ENCODE measurements around the gene MRC1.

Gene MRC1

DNA sequence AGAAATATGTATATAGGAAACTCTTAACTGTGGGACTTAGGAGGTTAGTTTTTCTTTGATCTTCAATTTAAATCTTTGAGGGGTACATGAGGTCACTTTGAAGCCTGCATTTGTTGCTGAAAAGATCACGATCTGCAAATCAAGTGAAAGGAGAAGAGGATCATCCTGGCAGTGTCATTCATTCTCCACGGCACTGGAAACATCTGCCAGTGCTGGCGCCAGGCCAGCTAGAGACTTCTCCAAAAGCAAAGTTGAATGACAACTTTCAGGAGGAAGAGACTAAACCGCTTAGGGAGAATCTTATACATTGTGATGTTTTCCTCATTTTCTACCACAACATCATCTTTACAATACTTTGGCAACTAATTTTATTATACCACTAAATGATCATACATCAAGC is 42.5 kb downstream of the MRC1 start:
- no peaks in the 10 kb centered on the region for H3K27me3 ChIP-seq (ENCODE audit: insufficient read depth, poor library complexity, severe bottlenecking)
- TF ChIP-seq REST (IDR thresholded peaks at IDR 0.05; ENCODE audit: insufficient replicate concordance, low read depth) (no peak), SPI1 (IDR thresholded peaks at IDR 0.05; ENCODE audit: borderline replicate concordance, low read depth) (peak; percentile 44; the same call in 1 of the 2 replicates), POLR2AphosphoS5 (IDR thresholded peaks at IDR 0.05; ENCODE audit: low read depth) (no peak), GABPA (IDR thresholded peaks at IDR 0.05; ENCODE audit: low read depth) (no peak)
- DNase-seq (ENCODE audit: low read depth in 1 of 2, low spot score in 1 of 2): peak in 1 of 2 experiments; percentile 49
- no peak overlapping the region for H3K27ac ChIP-seq (replicated peaks)
- H3K4me3 ChIP-seq (replicated peaks; ENCODE audit: insufficient read depth, low read length): no peak overlapping the region

DNA sequence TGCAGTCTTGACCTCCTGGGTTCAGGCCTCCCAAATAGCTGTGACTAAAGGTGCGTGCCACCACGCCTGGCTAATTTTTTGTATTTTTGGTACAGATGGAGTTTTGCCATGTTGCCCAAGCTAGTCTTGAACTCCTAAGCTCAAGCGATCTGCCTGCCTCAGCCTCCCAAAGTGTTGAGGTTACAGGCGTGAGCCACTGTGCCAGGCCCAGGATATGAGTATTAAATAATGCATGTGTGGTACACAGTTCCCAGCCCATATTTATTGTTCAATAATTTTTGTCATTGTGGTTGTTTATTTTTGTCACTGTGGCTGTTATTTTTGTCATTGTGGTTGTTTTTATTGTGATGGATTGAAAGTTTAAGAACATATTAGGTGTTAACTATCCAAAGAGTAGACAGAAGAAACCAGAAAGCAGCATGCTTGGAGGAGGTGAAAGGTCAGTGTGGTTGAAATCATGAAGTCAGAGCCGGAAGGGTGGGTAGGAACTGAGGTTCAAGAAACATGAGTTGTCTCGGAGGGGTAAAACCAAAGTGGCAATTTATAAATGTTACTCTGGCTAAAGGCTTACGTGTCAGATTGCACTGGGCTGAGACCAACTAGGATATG is 45.0 kb downstream of the MRC1 start:
- Histone ChIP-seq H3K27ac (replicated peaks) (no peak overlapping the region), H3K4me3 (replicated peaks; ENCODE audit: insufficient read depth, low read length) (no peak overlapping the region), H3K27me3 (ENCODE audit: insufficient read depth, poor library complexity, severe bottlenecking) (no peaks in the 10 kb centered on the region)
- no peak for DNase-seq (ENCODE audit: low read depth in 1 of 2, low spot score in 1 of 2)
- TF ChIP-seq SPI1 (IDR thresholded peaks at IDR 0.05; ENCODE audit: borderline replicate concordance, low read depth) (no peak), REST (IDR thresholded peaks at IDR 0.05; ENCODE audit: insufficient replicate concordance, low read depth) (no peak), GABPA (IDR thresholded peaks at IDR 0.05; ENCODE audit: low read depth) (no peak), POLR2AphosphoS5 (IDR thresholded peaks at IDR 0.05; ENCODE audit: low read depth) (no peak)
- TF ChIP-seq, protein P1, sequence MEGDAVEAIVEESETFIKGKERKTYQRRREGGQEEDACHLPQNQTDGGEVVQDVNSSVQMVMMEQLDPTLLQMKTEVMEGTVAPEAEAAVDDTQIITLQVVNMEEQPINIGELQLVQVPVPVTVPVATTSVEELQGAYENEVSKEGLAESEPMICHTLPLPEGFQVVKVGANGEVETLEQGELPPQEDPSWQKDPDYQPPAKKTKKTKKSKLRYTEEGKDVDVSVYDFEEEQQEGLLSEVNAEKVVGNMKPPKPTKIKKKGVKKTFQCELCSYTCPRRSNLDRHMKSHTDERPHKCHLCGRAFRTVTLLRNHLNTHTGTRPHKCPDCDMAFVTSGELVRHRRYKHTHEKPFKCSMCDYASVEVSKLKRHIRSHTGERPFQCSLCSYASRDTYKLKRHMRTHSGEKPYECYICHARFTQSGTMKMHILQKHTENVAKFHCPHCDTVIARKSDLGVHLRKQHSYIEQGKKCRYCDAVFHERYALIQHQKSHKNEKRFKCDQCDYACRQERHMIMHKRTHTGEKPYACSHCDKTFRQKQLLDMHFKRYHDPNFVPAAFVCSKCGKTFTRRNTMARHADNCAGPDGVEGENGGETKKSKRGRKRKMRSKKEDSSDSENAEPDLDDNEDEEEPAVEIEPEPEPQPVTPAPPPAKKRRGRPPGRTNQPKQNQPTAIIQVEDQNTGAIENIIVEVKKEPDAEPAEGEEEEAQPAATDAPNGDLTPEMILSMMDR (IDR thresholded peaks at IDR 0.05; ENCODE audit: insufficient read depth, low read length): no peak

GRCh38 chr10:17857040-17857439 is 47.9 kb downstream of the MRC1 start:
- no peaks in the 10 kb centered on the region for H3K27me3 ChIP-seq (ENCODE audit: insufficient read depth, poor library complexity, severe bottlenecking)
- DNase-seq (ENCODE audit: low read depth in 1 of 2, low spot score in 1 of 2): no peak
- TF ChIP-seq REST (IDR thresholded peaks at IDR 0.05; ENCODE audit: insufficient replicate concordance, low read depth) (no peak), POLR2AphosphoS5 (IDR thresholded peaks at IDR 0.05; ENCODE audit: low read depth) (no peak), GABPA (IDR thresholded peaks at IDR 0.05; ENCODE audit: low read depth) (no peak), SPI1 (IDR thresholded peaks at IDR 0.05; ENCODE audit: borderline replicate concordance, low read depth) (no peak)
- TF ChIP-seq, protein P1 (IDR thresholded peaks at IDR 0.05; ENCODE audit: insufficient read depth, low read length): no peak
- no peak overlapping the region for H3K4me3 ChIP-seq (replicated peaks; ENCODE audit: insufficient read depth, low read length)
- H3K27ac ChIP-seq (replicated peaks): no peak overlapping the region
